ENCODE data around the gene GABRB1.

GABRB1 gene

GRCh38 chr4:47349326-47349725, 318.0 kb downstream of the GABRB1 start:
- ChIA-PET POLR2A (no interaction called here), CTCF (interaction anchor here (0.6 kb wide), 1 partner anchor 380 kb away, joined by 3 read pairs; no protein-coding TSS in a partner anchor)
- WGBS (ENCODE audit: insufficient coverage), result no CpG with 5 or more reads among the region's 4 CpGs
- H3K4me1 ChIP-seq (ENCODE audit: control extremely low read depth in 1 of 4, control insufficient read depth in 4 of 4, insufficient read depth in 4 of 4, low read length in 3 of 4), result no peaks in the 10 kb centered on the region
- H3K27me3 ChIP-seq (replicated peaks in 2 of 5; ENCODE audit: control insufficient read depth in 4 of 5, insufficient read depth in 5 of 5, low read length in 4 of 5), result peaks cover 0 to 2% (median 0%) of the 10 kb centered on the region in 5 experiments
- DNase-seq, result no peak
- H3K27ac ChIP-seq (ENCODE audit: insufficient read depth in 1 of 2, low read depth in 1 of 2, low read length in 2 of 2, poor library complexity in 1 of 2, severe bottlenecking in 2 of 2), result no peak overlapping the region
- H3K4me3 ChIP-seq (ENCODE audit: control insufficient read depth in 1 of 7, extremely low read depth in 1 of 7, insufficient read depth in 4 of 7, low read depth in 2 of 7, low read length in 6 of 7), result no peak overlapping the region
- H3K9me3 ChIP-seq (ENCODE audit: control extremely low read depth in 1 of 5, control insufficient read depth in 4 of 5, insufficient read depth in 2 of 5, low read depth in 1 of 5, low read length in 4 of 5), result no peaks in the 10 kb centered on the region
- no peaks in the 10 kb centered on the region for H3K36me3 ChIP-seq (ENCODE audit: control insufficient read depth in 4 of 4, insufficient read depth in 4 of 4, low read length in 3 of 4)

- H3K36me3 ChIP-seq (ENCODE audit: control insufficient read depth in 4 of 4, insufficient read depth in 4 of 4, low read length in 3 of 4), result no peaks in the 10 kb centered on the region
- H3K27me3 ChIP-seq (replicated peaks in 2 of 5; ENCODE audit: control insufficient read depth in 4 of 5, insufficient read depth in 5 of 5, low read length in 4 of 5), result peaks cover 0 to 6% (median 0%) of the 10 kb centered on the region in 5 experiments
- no peak overlapping the region for H3K27ac ChIP-seq (ENCODE audit: insufficient read depth in 1 of 2, low read depth in 1 of 2, low read length in 2 of 2, poor library complexity in 1 of 2, severe bottlenecking in 2 of 2)
- no peak for DNase-seq
- H3K4me3 ChIP-seq (ENCODE audit: control insufficient read depth in 1 of 7, extremely low read depth in 1 of 7, insufficient read depth in 4 of 7, low read depth in 2 of 7, low read length in 6 of 7), result no peak overlapping the region
- H3K9me3 ChIP-seq (ENCODE audit: control extremely low read depth in 1 of 5, control insufficient read depth in 4 of 5, insufficient read depth in 2 of 5, low read depth in 1 of 5, low read length in 4 of 5), result no peaks in the 10 kb centered on the region
- ChIA-PET POLR2A (no interaction called here), CTCF (no interaction called here)
- H3K4me1 ChIP-seq (ENCODE audit: control extremely low read depth in 1 of 4, control insufficient read depth in 4 of 4, insufficient read depth in 4 of 4, low read length in 3 of 4), result no peaks in the 10 kb centered on the region
- WGBS (ENCODE audit: insufficient coverage), result no CpG with 5 or more reads among the region's 1 CpG
Measured at GRCh38 chr4:47355568-47355967, 324.2 kb downstream of the GABRB1 start.

- H3K9me3 ChIP-seq (ENCODE audit: control extremely low read depth in 1 of 5, control insufficient read depth in 4 of 5, insufficient read depth in 2 of 5, low read depth in 1 of 5, low read length in 4 of 5), result peaks cover 0 to 1% (median 0%) of the 10 kb centered on the region in 5 experiments
- no peak overlapping the region for H3K27ac ChIP-seq (ENCODE audit: insufficient read depth in 1 of 2, low read depth in 1 of 2, low read length in 2 of 2, poor library complexity in 1 of 2, severe bottlenecking in 2 of 2)
- H3K36me3 ChIP-seq (ENCODE audit: control insufficient read depth in 4 of 4, insufficient read depth in 4 of 4, low read length in 3 of 4), result no peaks in the 10 kb centered on the region
- ChIA-PET CTCF (no interaction called here), POLR2A (interaction anchor here (0.7 kb wide), 1 partner anchor 575 kb away, joined by 5 read pairs; no protein-coding TSS in a partner anchor)
- H3K27me3 ChIP-seq (replicated peaks in 2 of 5; ENCODE audit: control insufficient read depth in 4 of 5, insufficient read depth in 5 of 5, low read length in 4 of 5), result peaks cover 0 to 7% (median 2%) of the 10 kb centered on the region in 5 experiments
- H3K4me1 ChIP-seq (ENCODE audit: control extremely low read depth in 1 of 4, control insufficient read depth in 4 of 4, insufficient read depth in 4 of 4, low read length in 3 of 4), result no peaks in the 10 kb centered on the region
- WGBS (ENCODE audit: insufficient coverage), result no CpG with 5 or more reads among the region's 4 CpGs
- no peak overlapping the region for H3K4me3 ChIP-seq (ENCODE audit: control insufficient read depth in 1 of 7, extremely low read depth in 1 of 7, insufficient read depth in 4 of 7, low read depth in 2 of 7, low read length in 6 of 7)
- no peak for DNase-seq
Measured at GRCh38 chr4:47359891-47360290, 328.5 kb downstream of the GABRB1 start.

- peak in 2 of 3 donors; percentile 13 to 15 for DNase-seq
- ChIA-PET POLR2A (no interaction called here), CTCF (interaction anchor here (1.2 kb wide), 1 partner anchor 10 kb away, joined by 3 read pairs; no protein-coding TSS in a partner anchor)
- Histone ChIP-seq H3K27ac (ENCODE audit: insufficient read depth in 1 of 2, low read depth in 1 of 2, low read length in 2 of 2, poor library complexity in 1 of 2, severe bottlenecking in 2 of 2) (no peak overlapping the region), H3K9me3 (ENCODE audit: control extremely low read depth in 1 of 5, control insufficient read depth in 4 of 5, insufficient read depth in 2 of 5, low read depth in 1 of 5, low read length in 4 of 5) (peaks cover 0 to 1% (median 0%) of the 10 kb centered on the region in 5 experiments), H3K4me3 (ENCODE audit: control insufficient read depth in 1 of 7, extremely low read depth in 1 of 7, insufficient read depth in 4 of 7, low read depth in 2 of 7, low read length in 6 of 7) (no peak overlapping the region), H3K36me3 (ENCODE audit: control insufficient read depth in 4 of 4, insufficient read depth in 4 of 4, low read length in 3 of 4) (no peaks in the 10 kb centered on the region), H3K4me1 (ENCODE audit: control extremely low read depth in 1 of 4, control insufficient read depth in 4 of 4, insufficient read depth in 4 of 4, low read length in 3 of 4) (peaks cover 0 to 11% (median 7%) of the 10 kb centered on the region in 4 experiments), H3K27me3 (replicated peaks in 2 of 5; ENCODE audit: control insufficient read depth in 4 of 5, insufficient read depth in 5 of 5, low read length in 4 of 5) (peaks cover 0 to 5% (median 0%) of the 10 kb centered on the region in 5 experiments)
- WGBS (ENCODE audit: insufficient coverage), result 58% methylated on average over 2 of the region's 2 CpGs
Measured at GRCh38 chr4:47367761-47368160, 336.4 kb downstream of the GABRB1 start.

- DNase-seq, result peak in 2 of 3 donors; percentile 43 to 54
- H3K36me3 ChIP-seq (ENCODE audit: control insufficient read depth in 4 of 4, insufficient read depth in 4 of 4, low read length in 3 of 4), result no peaks in the 10 kb centered on the region
- peaks cover 0 to 15% (median 11%) of the 10 kb centered on the region in 4 experiments for H3K4me1 ChIP-seq (ENCODE audit: control extremely low read depth in 1 of 4, control insufficient read depth in 4 of 4, insufficient read depth in 4 of 4, low read length in 3 of 4)
- POLR2A ChIA-PET, result no interaction called here
- WGBS (ENCODE audit: insufficient coverage), result no CpG with 5 or more reads among the region's 1 CpG
- no peak overlapping the region for H3K4me3 ChIP-seq (ENCODE audit: control insufficient read depth in 1 of 7, extremely low read depth in 1 of 7, insufficient read depth in 4 of 7, low read depth in 2 of 7, low read length in 6 of 7)
- H3K27me3 ChIP-seq (replicated peaks in 2 of 5; ENCODE audit: control insufficient read depth in 4 of 5, insufficient read depth in 5 of 5, low read length in 4 of 5), result peaks cover 0 to 5% (median 0%) of the 10 kb centered on the region in 5 experiments
- peaks cover 0 to under 1% (median 0%) of the 10 kb centered on the region in 5 experiments for H3K9me3 ChIP-seq (ENCODE audit: control extremely low read depth in 1 of 5, control insufficient read depth in 4 of 5, insufficient read depth in 2 of 5, low read depth in 1 of 5, low read length in 4 of 5)
- H3K27ac ChIP-seq (ENCODE audit: insufficient read depth in 1 of 2, low read depth in 1 of 2, low read length in 2 of 2, poor library complexity in 1 of 2, severe bottlenecking in 2 of 2), result no peak overlapping the region
- CTCF ChIA-PET, result no interaction called here
Measured at GRCh38 chr4:47368211-47368610, 336.8 kb downstream of the GABRB1 start.

GRCh38 chr4:47372561-47372960, 341.2 kb downstream of the GABRB1 start:
- POLR2A ChIA-PET, result no interaction called here
- peak in 2 of 3 donors; percentile 18 to 23 for DNase-seq

GRCh38 chr4:47373174-47373573, 341.8 kb downstream of the GABRB1 start:
- no peak overlapping the region for H3K27ac ChIP-seq (ENCODE audit: insufficient read depth in 1 of 2, low read depth in 1 of 2, low read length in 2 of 2, poor library complexity in 1 of 2, severe bottlenecking in 2 of 2)
- ChIA-PET POLR2A (no interaction called here), CTCF (interaction anchor here (1.6 kb wide), 2 partner anchors 13 to 15 kb away, joined by 3 to 4 read pairs; no protein-coding TSS in a partner anchor)
- H3K36me3 ChIP-seq (ENCODE audit: control insufficient read depth in 4 of 4, insufficient read depth in 4 of 4, low read length in 3 of 4), result no peaks in the 10 kb centered on the region
- H3K27me3 ChIP-seq (replicated peaks in 2 of 5; ENCODE audit: control insufficient read depth in 4 of 5, insufficient read depth in 5 of 5, low read length in 4 of 5), result no peaks in the 10 kb centered on the region
- H3K4me3 ChIP-seq (ENCODE audit: control insufficient read depth in 1 of 7, extremely low read depth in 1 of 7, insufficient read depth in 4 of 7, low read depth in 2 of 7, low read length in 6 of 7), result no peak overlapping the region
- H3K9me3 ChIP-seq (ENCODE audit: control extremely low read depth in 1 of 5, control insufficient read depth in 4 of 5, insufficient read depth in 2 of 5, low read depth in 1 of 5, low read length in 4 of 5), result no peaks in the 10 kb centered on the region
- peaks cover 0 to 9% (median 8%) of the 10 kb centered on the region in 4 experiments for H3K4me1 ChIP-seq (ENCODE audit: control extremely low read depth in 1 of 4, control insufficient read depth in 4 of 4, insufficient read depth in 4 of 4, low read length in 3 of 4)
- peak in 2 of 3 donors; percentile 62 to 75 for DNase-seq

More at GRCh38 chr4:47372561-47372960, 341.2 kb downstream of the GABRB1 start:
- no CpG with 5 or more reads among the region's 2 CpGs for WGBS (ENCODE audit: insufficient coverage)
- Histone ChIP-seq H3K27ac (ENCODE audit: insufficient read depth in 1 of 2, low read depth in 1 of 2, low read length in 2 of 2, poor library complexity in 1 of 2, severe bottlenecking in 2 of 2) (no peak overlapping the region), H3K4me1 (ENCODE audit: control extremely low read depth in 1 of 4, control insufficient read depth in 4 of 4, insufficient read depth in 4 of 4, low read length in 3 of 4) (peaks cover 0 to 15% (median 11%) of the 10 kb centered on the region in 4 experiments), H3K27me3 (replicated peaks in 2 of 5; ENCODE audit: control insufficient read depth in 4 of 5, insufficient read depth in 5 of 5, low read length in 4 of 5) (no peaks in the 10 kb centered on the region), H3K4me3 (ENCODE audit: control insufficient read depth in 1 of 7, extremely low read depth in 1 of 7, insufficient read depth in 4 of 7, low read depth in 2 of 7, low read length in 6 of 7) (no peak overlapping the region), H3K9me3 (ENCODE audit: control extremely low read depth in 1 of 5, control insufficient read depth in 4 of 5, insufficient read depth in 2 of 5, low read depth in 1 of 5, low read length in 4 of 5) (no peaks in the 10 kb centered on the region), H3K36me3 (ENCODE audit: control insufficient read depth in 4 of 4, insufficient read depth in 4 of 4, low read length in 3 of 4) (no peaks in the 10 kb centered on the region)
- CTCF ChIA-PET, result no interaction called here

Data from common myeloid progenitor, CD34-positive (primary cell).